HepG2 (cell line): ENCODE measurements around the gene TJP2. TPM values are rescaled to one million over a fixed set of nuclear protein-coding genes. Genes with fewer than 3 reads are reported as not detected.

Experiments used
- MTA3 ChIP-seq: sonication (generic); formaldehyde crosslinking; IDR thresholded peaks from 2 replicates; pipeline ENCODE4 v1.4.0; 2020; ENCODE audit warnings: missing genetic modification reagents
- NFIC ChIP-seq: IDR thresholded peaks from 2 replicates; pipeline ENCODE4 v1.6.1; 2012; ENCODE audit warnings: mild to moderate bottlenecking, low read length, inconsistent platforms
- NFYB ChIP-seq: sonication (generic); formaldehyde crosslinking; IDR thresholded peaks from 2 replicates; pipeline ENCODE4 v1.4.0; 2020; ENCODE audit warnings: missing genetic modification reagents
- RXRB ChIP-seq: IDR thresholded peaks from 2 replicates; pipeline ENCODE4 v1.6.1; 2016; ENCODE audit warnings: borderline replicate concordance, missing genetic modification reagents, missing compliant biosample characterization
- SMARCC2 ChIP-seq: fragments of 450-650 bp; IDR thresholded peaks from 2 replicates; pipeline ENCODE4 v1.6.1; 2017; ENCODE audit warnings: antibody characterized with exemption, mild to moderate bottlenecking
- SOX5 ChIP-seq: IDR thresholded peaks from 2 replicates; pipeline ENCODE4 v1.6.1; 2016; ENCODE audit warnings: borderline replicate concordance
- SP4 ChIP-seq: sonication (generic); formaldehyde crosslinking; IDR thresholded peaks from 2 replicates; pipeline ENCODE4 v1.8.1; 2023; ENCODE audit warnings: mild to moderate bottlenecking, missing genetic modification reagents
- XBP1 ChIP-seq: sonication (generic); formaldehyde crosslinking; IDR thresholded peaks from 2 replicates; pipeline ENCODE4 v1.5.0; 2020; ENCODE audit warnings: missing genetic modification reagents
- ZNF543 ChIP-seq: sonication (generic); formaldehyde crosslinking; IDR thresholded peaks from 2 replicates; pipeline ENCODE4 v1.4.0; 2020; ENCODE audit warnings: mild to moderate bottlenecking, missing genetic modification reagents
- polyA plus RNA-seq, 8 experiments: library from polyadenylated mRNA; depleted of rRNA in 3 of 8; stranded (reverse) in 7 of 8; unstranded in 1 of 8; fragments of >200 nt; fragmentation: Illumina TruSeq in 4 of 8; extraction: Trizol in 4 of 8; gene quantifications; 2 replicates each; pipeline versions ENCODE4 v1.2.1 to v1.2.3, GENCODE V29; 2011 to 2016; ENCODE audit warnings: low read depth in 4 of 8, missing spikeins in 1 of 8, mixed read lengths in 1 of 8; ENCODE audit not compliant: insufficient read depth in 1 of 8
- total RNA-seq, 5 experiments: library from RNA; depleted of rRNA; stranded (reverse); fragments of >200 nt; fragmentation: Illumina TruSeq; extraction: Trizol; gene quantifications; 2 replicates each; pipeline ENCODE4 v1.2.3, GENCODE V29; 2016; ENCODE audit warnings: low read depth in 1 of 5
- TF ChIP-seq, protein P1 (sequence below): sonication (generic); formaldehyde crosslinking; IDR thresholded peaks from 2 replicates; pipeline ENCODE4 v1.4.0; 2020; ENCODE audit warnings: missing genetic modification reagents, borderline replicate concordance
- TF ChIP-seq, protein P2 (sequence below): fragments of 450-650 bp; IDR thresholded peaks from 2 replicates; pipeline ENCODE4 v1.6.1; 2017; ENCODE audit warnings: mild to moderate bottlenecking
- TF ChIP-seq, protein P3 (sequence below): sonication (generic); formaldehyde crosslinking; IDR thresholded peaks from 2 replicates; pipeline ENCODE4 v1.5.0; 2020; ENCODE audit warnings: missing genetic modification reagents
- TF ChIP-seq, protein P4 (sequence below): sonication (generic); formaldehyde crosslinking; conservative IDR thresholded peaks from 2 replicates; pipeline ENCODE4 v1.8.0; 2022; ENCODE audit warnings: mild to moderate bottlenecking, moderate library complexity, missing genetic modification reagents
- TF ChIP-seq, protein P5 (sequence below): IDR thresholded peaks from 2 replicates; pipeline ENCODE4 v1.6.1; 2016; ENCODE audit warnings: mild to moderate bottlenecking, missing biosample characterization, missing genetic modification reagents

The TJP2 gene
- total and polyA plus RNA-seq, 2 of the 13 experiments (the other 11 are each of a cell fraction or from before 2014, with no cell fraction given), result 109 to 110 TPM

DNA sequence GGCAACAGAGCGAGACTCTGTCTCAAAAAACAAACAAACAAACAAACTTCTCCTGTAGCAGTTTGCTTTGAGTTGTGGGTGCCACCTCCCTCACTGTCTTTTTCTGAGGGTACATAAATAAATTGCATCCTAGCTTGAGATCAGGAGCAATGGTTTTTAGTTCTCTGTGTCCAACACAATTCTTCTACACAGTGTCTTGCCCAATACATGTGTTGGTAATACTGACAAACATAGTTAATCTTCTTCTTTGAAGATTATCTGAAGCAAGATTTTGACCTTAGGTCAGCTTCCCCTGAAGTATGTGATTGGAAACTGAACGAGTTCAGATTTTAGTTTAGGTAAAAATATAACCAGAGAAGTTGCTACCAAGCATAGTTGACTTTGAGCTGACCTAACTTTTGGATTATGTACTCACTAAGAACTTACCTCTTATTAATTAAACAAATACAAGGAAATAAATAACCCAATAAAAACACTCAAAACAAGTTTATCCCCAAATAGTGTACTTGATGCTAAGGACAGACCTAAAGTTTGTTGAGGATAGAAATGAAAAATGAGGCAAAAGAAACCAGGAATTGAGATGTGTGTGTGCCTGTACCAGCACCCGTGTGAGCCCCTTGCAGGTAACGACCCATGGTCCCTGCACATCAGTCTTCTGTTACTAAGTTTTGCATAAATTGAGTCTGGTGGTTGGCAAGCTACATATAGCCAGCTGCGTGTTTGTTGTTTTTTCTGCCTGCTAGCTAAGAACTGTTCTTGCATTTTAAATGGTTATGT, 16.2 kb downstream of the TJP2 start (continued):
- TF ChIP-seq, protein P1, sequence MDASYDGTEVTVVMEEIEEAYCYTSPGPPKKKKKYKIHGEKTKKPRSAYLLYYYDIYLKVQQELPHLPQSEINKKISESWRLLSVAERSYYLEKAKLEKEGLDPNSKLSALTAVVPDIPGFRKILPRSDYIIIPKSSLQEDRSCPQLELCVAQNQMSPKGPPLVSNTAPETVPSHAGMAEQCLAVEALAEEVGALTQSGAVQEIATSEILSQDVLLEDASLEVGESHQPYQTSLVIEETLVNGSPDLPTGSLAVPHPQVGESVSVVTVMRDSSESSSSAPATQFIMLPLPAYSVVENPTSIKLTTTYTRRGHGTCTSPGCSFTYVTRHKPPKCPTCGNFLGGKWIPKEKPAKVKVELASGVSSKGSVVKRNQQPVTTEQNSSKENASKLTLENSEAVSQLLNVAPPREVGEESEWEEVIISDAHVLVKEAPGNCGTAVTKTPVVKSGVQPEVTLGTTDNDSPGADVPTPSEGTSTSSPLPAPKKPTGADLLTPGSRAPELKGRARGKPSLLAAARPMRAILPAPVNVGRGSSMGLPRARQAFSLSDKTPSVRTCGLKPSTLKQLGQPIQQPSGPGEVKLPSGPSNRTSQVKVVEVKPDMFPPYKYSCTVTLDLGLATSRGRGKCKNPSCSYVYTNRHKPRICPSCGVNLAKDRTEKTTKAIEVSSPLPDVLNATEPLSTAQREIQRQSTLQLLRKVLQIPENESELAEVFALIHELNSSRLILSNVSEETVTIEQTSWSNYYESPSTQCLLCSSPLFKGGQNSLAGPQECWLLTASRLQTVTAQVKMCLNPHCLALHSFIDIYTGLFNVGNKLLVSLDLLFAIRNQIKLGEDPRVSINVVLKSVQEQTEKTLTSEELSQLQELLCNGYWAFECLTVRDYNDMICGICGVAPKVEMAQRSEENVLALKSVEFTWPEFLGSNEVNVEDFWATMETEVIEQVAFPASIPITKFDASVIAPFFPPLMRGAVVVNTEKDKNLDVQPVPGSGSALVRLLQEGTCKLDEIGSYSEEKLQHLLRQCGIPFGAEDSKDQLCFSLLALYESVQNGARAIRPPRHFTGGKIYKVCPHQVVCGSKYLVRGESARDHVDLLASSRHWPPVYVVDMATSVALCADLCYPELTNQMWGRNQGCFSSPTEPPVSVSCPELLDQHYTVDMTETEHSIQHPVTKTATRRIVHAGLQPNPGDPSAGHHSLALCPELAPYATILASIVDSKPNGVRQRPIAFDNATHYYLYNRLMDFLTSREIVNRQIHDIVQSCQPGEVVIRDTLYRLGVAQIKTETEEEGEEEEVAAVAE (CRISPR knock-in tag), result no peak
- peak; percentile 88 for TF ChIP-seq SOX5
- no peak for TF ChIP-seq XBP1
- TF ChIP-seq, protein P2, sequence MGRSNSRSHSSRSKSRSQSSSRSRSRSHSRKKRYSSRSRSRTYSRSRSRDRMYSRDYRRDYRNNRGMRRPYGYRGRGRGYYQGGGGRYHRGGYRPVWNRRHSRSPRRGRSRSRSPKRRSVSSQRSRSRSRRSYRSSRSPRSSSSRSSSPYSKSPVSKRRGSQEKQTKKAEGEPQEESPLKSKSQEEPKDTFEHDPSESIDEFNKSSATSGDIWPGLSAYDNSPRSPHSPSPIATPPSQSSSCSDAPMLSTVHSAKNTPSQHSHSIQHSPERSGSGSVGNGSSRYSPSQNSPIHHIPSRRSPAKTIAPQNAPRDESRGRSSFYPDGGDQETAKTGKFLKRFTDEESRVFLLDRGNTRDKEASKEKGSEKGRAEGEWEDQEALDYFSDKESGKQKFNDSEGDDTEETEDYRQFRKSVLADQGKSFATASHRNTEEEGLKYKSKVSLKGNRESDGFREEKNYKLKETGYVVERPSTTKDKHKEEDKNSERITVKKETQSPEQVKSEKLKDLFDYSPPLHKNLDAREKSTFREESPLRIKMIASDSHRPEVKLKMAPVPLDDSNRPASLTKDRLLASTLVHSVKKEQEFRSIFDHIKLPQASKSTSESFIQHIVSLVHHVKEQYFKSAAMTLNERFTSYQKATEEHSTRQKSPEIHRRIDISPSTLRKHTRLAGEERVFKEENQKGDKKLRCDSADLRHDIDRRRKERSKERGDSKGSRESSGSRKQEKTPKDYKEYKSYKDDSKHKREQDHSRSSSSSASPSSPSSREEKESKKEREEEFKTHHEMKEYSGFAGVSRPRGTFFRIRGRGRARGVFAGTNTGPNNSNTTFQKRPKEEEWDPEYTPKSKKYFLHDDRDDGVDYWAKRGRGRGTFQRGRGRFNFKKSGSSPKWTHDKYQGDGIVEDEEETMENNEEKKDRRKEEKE, result no peak
- TF ChIP-seq NFYB (CRISPR knock-in tag), result no peak
- TF ChIP-seq SMARCC2, result no peak
- TF ChIP-seq RXRB (CRISPR knock-in tag), result peak; percentile 85
- TF ChIP-seq, protein P3, sequence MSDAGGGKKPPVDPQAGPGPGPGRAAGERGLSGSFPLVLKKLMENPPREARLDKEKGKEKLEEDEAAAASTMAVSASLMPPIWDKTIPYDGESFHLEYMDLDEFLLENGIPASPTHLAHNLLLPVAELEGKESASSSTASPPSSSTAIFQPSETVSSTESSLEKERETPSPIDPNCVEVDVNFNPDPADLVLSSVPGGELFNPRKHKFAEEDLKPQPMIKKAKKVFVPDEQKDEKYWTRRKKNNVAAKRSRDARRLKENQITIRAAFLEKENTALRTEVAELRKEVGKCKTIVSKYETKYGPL (CRISPR knock-in tag), result no peak
- TF ChIP-seq SP4 (CRISPR knock-in tag), result no peak; the same call in 1 of the 2 replicates
- TF ChIP-seq MTA3 (CRISPR knock-in tag), result no peak
- TF ChIP-seq, protein P4, sequence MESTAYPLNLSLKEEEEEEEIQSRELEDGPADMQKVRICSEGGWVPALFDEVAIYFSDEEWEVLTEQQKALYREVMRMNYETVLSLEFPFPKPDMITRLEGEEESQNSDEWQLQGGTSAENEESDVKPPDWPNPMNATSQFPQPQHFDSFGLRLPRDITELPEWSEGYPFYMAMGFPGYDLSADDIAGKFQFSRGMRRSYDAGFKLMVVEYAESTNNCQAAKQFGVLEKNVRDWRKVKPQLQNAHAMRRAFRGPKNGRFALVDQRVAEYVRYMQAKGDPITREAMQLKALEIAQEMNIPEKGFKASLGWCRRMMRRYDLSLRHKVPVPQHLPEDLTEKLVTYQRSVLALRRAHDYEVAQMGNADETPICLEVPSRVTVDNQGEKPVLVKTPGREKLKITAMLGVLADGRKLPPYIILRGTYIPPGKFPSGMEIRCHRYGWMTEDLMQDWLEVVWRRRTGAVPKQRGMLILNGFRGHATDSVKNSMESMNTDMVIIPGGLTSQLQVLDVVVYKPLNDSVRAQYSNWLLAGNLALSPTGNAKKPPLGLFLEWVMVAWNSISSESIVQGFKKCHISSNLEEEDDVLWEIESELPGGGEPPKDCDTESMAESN (CRISPR knock-in tag), result no peak
- TF ChIP-seq, protein P5, sequence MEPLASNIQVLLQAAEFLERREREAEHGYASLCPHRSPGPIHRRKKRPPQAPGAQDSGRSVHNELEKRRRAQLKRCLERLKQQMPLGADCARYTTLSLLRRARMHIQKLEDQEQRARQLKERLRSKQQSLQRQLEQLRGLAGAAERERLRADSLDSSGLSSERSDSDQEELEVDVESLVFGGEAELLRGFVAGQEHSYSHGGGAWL (CRISPR knock-in tag), result no peak
- TF ChIP-seq NFIC, result peak; percentile 81
- no peak for TF ChIP-seq ZNF543
